ENCODE data around the gene SLC22A14.
"Not testable (repeated sequence)": the region's sequence is repeated elsewhere in the genome, so short reads cannot be mapped to it uniquely, and the experiment has no call there.

The SLC22A14 gene

DNA sequence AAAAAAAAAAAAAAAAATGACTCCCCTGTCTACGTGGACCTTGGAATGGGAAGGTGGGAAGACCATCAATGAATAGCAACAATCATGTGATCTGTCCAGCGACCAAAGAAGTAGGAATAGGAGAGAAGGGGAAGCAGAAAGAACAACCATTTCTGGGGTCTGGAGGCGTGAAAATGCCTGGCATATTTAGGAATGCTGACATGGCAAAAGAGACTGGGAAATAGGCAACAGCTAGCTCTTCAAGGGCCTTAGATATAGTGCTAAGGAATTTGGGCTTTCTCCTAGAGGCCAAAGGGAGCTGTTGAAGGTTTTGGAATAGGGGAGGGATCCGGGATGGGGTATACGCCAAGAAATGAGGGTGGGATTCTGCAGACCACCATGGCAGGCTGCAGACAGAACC, 10.5 kb upstream of the SLC22A14 start:
- no peak for DNase-seq

- no peak for DNase-seq
Measured at GRCh38 chr3:38274864-38275649, 7.0 kb upstream of the SLC22A14 start.

- DNase-seq = no peak
Measured at GRCh38 chr3:38275658-38276057, 6.4 kb upstream of the SLC22A14 start.

DNA sequence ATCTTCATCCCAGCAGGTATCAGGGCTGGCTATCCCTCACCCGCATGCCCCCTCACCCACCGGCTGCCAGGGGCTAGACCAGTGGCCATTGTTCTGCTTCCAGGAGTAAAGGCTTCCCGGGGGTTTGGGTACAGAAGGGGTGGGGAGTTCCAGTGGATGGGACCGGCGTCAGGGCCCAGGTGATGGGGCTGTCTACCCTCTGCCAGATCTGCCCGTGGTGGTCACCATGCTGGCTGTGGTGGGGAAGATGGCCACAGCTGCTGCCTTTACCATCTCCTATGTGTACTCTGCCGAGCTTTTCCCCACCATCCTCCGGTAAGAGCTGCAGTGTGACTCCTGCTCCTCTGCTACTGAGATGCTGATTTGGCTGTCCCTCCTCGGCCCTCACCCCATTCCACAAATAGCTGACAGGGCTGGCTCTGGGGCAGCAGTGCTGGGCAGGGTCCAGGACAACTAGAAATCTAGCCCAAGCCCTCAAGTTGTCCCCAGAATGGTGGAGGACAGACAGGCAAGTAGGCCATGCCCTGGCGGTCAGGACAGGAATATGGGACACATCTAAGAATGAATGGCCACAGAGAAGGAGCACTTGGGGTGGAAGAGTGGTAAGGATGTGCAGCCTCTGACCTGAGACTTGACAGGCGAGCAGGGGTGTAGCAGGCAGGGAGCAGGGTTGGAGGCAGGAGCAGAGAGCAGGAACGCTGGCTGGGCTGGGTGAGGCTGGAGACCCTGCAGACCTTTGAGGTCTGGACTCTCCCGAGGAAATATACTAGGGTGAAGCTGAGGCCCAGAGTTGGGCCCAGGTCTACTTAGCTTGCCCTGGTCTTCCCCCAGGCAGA, 5.8 kb upstream of the SLC22A14 start:
- no peak for DNase-seq

GRCh38 chr3:38276917-38277630, 5.0 kb upstream of the SLC22A14 start:
- DNase-seq = no peak

GRCh38 chr3:38278841-38279240, 3.3 kb upstream of the SLC22A14 start:
- no peak for DNase-seq

DNA sequence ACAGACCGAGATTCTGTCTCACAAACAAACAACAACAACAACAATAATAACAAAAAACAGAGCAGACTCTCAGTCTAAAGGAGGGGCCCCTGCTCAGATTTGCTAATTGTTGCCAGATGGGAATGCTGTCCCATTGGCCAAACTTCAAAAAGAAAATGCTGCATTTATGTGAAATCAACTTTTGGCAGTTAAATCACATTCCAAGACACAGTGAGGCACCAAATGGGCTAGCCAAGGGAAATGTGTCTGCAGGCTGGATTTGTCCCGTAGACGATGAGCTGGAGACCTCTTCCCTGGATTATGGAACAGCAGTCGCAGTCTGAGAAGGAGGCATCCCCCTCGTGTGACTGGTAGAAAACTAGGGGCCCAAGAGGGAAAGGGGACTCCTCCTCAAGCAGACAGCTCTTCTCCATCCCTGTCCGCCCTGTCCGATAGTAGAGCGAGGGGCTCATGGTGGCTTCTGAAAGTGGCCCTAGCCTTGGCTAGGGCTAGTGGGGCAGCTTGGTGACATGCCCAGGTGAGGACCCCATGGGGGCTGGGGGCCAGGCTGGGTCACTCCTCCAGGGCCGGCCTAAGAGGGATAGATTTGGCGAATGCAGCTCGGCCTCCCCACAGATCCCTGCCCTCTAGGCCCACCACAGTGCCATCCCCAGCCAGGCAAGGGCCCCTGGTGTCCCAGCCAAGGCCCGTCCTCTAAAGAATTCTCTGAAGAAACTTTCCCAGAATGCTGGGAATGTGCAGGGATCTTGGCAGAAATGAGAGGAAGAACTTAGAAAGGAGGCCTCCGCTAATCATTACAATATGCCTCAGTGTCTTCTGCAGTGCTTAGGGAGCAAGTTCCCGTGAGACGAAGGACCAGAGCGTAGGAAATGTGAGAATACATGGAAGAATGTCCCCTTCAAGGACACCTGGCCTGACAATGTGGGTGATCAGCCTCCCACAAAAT, 2.0 kb downstream of the SLC22A14 start:
- DNase-seq = no peak

- DNase-seq = no peak
Measured at GRCh38 chr3:38284756-38285150, 2.7 kb downstream of the SLC22A14 start.

DNA sequence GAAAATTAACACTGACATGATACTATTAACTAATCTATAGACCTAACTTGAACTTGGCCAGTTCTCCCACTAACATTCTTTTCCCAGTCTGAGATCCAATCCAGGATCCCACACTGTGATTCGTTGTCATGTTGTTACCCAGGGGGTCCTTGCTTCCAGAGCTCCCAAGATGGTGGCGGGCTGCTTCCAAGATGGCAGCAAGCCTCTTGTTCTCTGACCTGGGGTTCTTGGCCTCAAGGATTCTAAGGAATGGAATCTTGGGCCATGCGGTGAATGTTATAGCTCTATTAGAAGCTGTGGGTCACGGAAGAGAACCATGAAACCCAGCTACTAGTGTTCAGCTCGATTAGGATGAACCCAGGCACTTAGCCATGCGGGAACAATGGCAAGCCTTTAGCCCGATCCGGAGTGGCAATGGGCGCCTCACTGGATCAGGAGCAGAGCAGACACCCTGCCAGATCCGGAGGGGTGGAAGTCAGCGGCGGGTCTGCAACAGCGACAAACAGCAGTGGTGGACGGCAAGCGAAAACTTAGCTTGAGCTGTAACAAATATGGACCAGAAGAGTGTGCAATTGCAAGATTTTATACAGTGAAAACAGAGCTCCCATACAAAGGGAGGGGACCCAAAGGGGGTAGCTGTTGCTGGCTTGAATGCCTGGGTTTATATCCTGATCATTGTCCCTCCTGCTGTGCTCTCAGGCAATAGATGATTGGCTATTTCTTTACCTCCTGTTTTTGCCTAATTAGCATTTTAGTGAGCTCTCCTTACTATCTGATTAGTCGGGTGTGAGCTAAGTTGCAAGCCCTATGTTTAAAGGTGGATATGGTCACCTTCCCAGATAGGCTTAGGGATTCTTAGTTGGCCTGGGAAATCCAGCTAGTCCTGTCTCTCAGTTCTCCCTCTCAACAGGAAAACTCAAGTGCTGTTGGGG, 7.5 kb downstream of the SLC22A14 start:
- DNase-seq = not testable (repeated sequence)

GRCh38 chr3:38297053-38297452, 15.0 kb downstream of the SLC22A14 start:
- DNase-seq = not testable (repeated sequence)

GRCh38 chr3:38297537-38297936, 15.4 kb downstream of the SLC22A14 start:
- DNase-seq = no peak

DNA sequence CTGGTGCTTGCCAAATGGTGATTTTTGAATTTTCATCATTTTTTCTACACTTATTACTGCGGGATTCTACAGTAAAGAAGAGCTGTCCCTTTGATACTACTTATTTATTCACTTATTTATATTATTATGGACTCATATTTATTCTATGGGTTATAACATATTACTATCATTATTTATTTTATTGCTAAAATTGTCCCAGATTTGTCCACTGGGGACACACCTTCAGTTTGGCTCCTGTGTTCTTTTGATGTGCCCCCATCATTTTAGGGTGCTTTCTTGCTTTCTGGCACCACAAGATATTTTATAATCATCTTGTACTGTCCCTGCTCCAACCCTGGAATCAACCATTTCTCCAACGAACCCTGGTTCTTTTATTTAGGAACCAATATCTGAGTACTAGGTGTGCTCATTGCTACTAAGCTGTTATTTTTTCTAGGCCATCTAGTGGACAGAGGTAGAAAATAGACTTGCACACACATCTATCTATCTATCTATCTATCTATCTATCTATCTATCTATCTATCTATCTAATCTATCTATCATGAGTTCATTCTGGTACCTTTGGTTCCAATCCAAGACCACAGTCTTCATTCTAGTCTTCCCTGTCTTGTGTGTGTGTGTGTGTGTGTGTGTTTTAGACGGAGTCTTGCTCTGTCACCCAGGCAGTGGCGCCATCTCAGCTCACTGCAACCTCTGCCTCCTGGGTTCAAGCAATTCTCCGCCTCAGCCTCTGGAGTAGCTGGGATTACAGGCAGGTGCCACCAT, 16.0 kb downstream of the SLC22A14 start:
- DNase-seq = peak; percentile 5

- DNase-seq = no peak
Measured at GRCh38 chr3:38306941-38307340, 24.8 kb downstream of the SLC22A14 start.

GRCh38 chr3:38307599-38307998, 25.5 kb downstream of the SLC22A14 start:
- no peak for DNase-seq

DNA sequence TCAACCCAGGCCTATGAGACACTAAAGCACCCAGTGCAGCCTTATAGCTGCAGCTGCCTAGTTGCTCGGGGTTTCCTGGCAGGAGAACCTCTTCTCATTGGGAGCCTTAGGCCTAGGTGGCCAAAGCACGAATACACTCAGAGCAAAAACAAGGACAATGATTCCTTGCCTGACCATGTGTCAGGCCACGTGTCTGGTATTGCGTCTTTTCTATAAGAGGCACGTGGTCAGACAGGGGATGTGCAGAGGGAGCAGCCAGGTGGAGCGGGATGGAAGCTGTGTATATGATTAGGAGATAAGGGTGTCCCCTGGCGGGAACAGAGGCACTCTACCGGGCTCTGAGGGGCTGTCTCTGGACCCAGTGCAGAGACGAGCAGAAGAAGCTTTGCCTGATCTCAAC, 26.4 kb downstream of the SLC22A14 start:
- DNase-seq = no peak

DNA sequence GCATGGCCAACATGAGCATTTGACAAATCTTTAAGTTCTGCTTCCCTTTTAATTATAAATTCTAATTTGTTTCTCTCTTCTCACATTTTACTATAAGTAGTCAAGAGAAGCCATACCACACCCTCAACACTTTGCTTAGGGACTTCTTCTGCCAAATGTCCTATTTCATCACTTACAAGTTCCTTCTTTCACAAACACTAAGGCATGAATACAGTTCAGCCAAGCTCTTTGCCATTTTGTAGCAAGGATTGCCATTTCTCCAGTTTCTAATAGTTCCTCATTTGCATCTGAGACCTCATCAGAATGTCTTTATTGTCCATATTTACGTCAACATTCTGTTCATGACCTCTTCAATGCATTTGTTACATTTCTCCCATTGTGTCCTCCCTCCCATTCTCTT, 29.4 kb downstream of the SLC22A14 start:
- DNase-seq = no peak

DNA sequence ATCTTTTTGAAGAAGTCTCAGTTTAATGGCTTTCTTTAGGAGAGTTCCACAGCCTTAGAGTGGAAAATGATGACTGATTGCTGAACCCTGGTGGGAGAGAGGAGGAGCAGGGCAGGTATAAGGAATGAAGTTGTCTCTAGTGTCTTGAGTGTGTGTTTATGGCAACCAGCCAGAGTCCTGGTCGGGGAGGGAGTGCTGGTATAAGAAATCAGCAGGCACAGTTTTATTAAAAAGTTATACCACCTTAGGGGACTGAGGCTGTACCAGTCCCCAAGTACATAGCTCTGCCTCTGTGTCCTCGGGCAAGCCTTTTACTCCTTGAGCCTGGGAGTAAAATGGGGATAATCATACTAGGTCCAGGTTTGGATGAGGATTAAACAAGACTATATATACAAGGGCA, 29.8 kb downstream of the SLC22A14 start:
- DNase-seq = no peak

- no peak for DNase-seq
Measured at GRCh38 chr3:38312356-38312755, 30.3 kb downstream of the SLC22A14 start.

GRCh38 chr3:38313263-38313662, 31.2 kb downstream of the SLC22A14 start:
- no peak for DNase-seq

DNA sequence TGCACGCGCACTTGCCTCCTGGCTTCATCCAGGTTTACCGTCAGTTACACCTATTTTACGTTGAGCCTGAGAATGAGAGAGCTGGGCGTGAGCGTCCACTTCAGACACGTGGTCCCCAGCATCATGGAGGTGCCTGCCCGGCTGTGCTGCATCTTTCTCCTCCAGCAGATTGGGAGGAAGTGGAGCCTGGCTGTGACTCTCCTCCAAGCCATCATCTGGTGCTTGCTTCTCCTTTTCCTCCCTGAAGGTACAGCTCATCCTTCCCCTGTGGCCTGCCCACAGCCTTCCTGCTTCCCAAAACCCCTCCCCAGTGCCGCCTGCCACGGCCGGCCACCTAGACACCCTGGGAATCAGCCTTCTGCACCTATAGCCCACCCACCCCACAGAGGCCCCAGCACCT, 31.6 kb downstream of the SLC22A14 start:
- no peak for DNase-seq
